Endothelial cell of umbilical vein (primary cell): ENCODE measurements around the gene FRMD4A. TPM values are rescaled to one million over a fixed set of nuclear protein-coding genes. Genes with fewer than 3 reads are reported as not detected.

Source experiments
- BruUV-seq: library from RNA; stranded (reverse); fragments of 400-500 nt; replicated peaks from 2 replicates; lab custom pipeline; 2021; lab: Mats Ljungman, UMichigan
- CTCF ChIA-PET: fragments of 300-600, 350-600 bp; sonication (Branson Sonifier 250); formaldehyde crosslinking; loops from one replicate; lab custom pipeline; 2021; ENCODE audit warnings: antibody characterized with exemption, inconsistent platforms; lab: Charles Lee
- POLR2A ChIA-PET: fragments of 300-600, 350-600 bp; sonication (Branson Sonifier 250); formaldehyde crosslinking; loops from one replicate; lab custom pipeline; 2021; ENCODE audit warnings: antibody characterized with exemption, inconsistent platforms; lab: Charles Lee
- DNase-seq: peaks from one replicate; pipeline ENCODE4 v3.0.0-alpha.2; 2011; ENCODE audit warnings: low read depth, low spot score
- FAIRE-seq: peaks from 2 replicates; lab custom pipeline; 2011; peaks lifted over from hg19 to GRCh38; lab: Jason Lieb, UNC
- H2AFZ ChIP-seq: 2 replicates; pipeline ENCODE4 v1.6.0; 2012; ENCODE audit warnings: low read depth, low read length, control low read depth, inconsistent platforms
- H3K27ac ChIP-seq: 2 replicates; pipeline ENCODE4 v1.5.1; 2011; ENCODE audit warnings: low read depth, mild to moderate bottlenecking, control low read depth, low read length, moderate library complexity; ENCODE audit not compliant: insufficient read depth
- H3K27me3 ChIP-seq, 2 experiments: 2 replicates each; pipeline versions ENCODE4 v1.6.0 to v1.6.1; 2011; ENCODE audit warnings: low read length in 2 of 2, mixed read lengths in 1 of 2; ENCODE audit not compliant: control insufficient read depth in 2 of 2, insufficient read depth in 2 of 2
- H3K36me3 ChIP-seq, 2 experiments: 2 replicates in 1 of 2; 3 replicates in 1 of 2; pipeline ENCODE4 v1.5.1; 2011; ENCODE audit warnings: low read length in 2 of 2, mild to moderate bottlenecking in 1 of 2, moderate library complexity in 1 of 2; ENCODE audit not compliant: control insufficient read depth in 2 of 2, insufficient read depth in 2 of 2; ENCODE audit errors: extremely low read depth in 1 of 2
- H3K4me1 ChIP-seq: 3 replicates; pipeline ENCODE4 v1.5.1; 2011; ENCODE audit warnings: mild to moderate bottlenecking, low read length; ENCODE audit not compliant: control insufficient read depth, insufficient read depth; ENCODE audit errors: extremely low read depth
- H3K4me2 ChIP-seq: 2 replicates; pipeline ENCODE4 v1.6.1; 2011; ENCODE audit warnings: low read length, control low read depth, mixed read lengths; ENCODE audit not compliant: insufficient read depth
- H3K4me3 ChIP-seq, 3 experiments: fragments of 200-600 bp in 1 of 3; sonication (generic), shearing (Covaris generic) in 1 of 3; replicated peaks in 1 of 3; 2 replicates each; pipeline ENCODE4 v1.5.1; 2011 to 2016; ENCODE audit warnings: control low read depth in 3 of 3, low read length in 3 of 3, mild to moderate bottlenecking in 2 of 3, inconsistent platforms in 1 of 3, low read depth in 1 of 3, moderate library complexity in 1 of 3; ENCODE audit not compliant: insufficient read depth in 1 of 3
- H3K79me2 ChIP-seq: 2 replicates; pipeline ENCODE4 v1.6.0; 2012; ENCODE audit warnings: low read length, inconsistent platforms; ENCODE audit not compliant: control insufficient read depth, insufficient read depth
- H3K9ac ChIP-seq: replicated peaks from 2 replicates; pipeline ENCODE3; 2011; ENCODE audit warnings: low read length, control low read depth; ENCODE audit not compliant: insufficient read depth; ENCODE audit errors: extremely low read depth
- H3K9me1 ChIP-seq: replicated peaks from 3 replicates; pipeline ENCODE4 v1.6.0; 2011; ENCODE audit warnings: mild to moderate bottlenecking, low read length; ENCODE audit not compliant: control insufficient read depth, insufficient read depth; ENCODE audit errors: extremely low read depth
- H3K9me3 ChIP-seq: replicated peaks from 2 replicates; pipeline ENCODE4 v1.5.1; 2012; ENCODE audit warnings: low read length, inconsistent platforms; ENCODE audit not compliant: control insufficient read depth, insufficient read depth
- H4K20me1 ChIP-seq: replicated peaks from 2 replicates; pipeline ENCODE3; 2011; ENCODE audit warnings: mild to moderate bottlenecking, low read length; ENCODE audit not compliant: control insufficient read depth, insufficient read depth; ENCODE audit errors: extremely low read depth
- EZH2 ChIP-seq: IDR thresholded peaks from 2 replicates; pipeline ENCODE4 v1.6.1; 2012; ENCODE audit warnings: borderline replicate concordance, low read depth, mild to moderate bottlenecking, moderate library complexity, low read length, inconsistent platforms; ENCODE audit not compliant: severe bottlenecking
- FOS ChIP-seq: IDR thresholded peaks from 2 replicates; pipeline ENCODE4 v1.6.1; 2011; ENCODE audit warnings: mild to moderate bottlenecking, low read length, moderate library complexity, borderline replicate concordance; ENCODE audit not compliant: insufficient read depth
- GATA2 ChIP-seq: IDR thresholded peaks from 2 replicates; pipeline ENCODE4 v1.7.0; 2011; ENCODE audit warnings: low read depth, mild to moderate bottlenecking, moderate library complexity, mixed read lengths, low read length; ENCODE audit not compliant: insufficient read length, insufficient read depth
- JUN ChIP-seq: IDR thresholded peaks from 2 replicates; pipeline ENCODE4 v1.6.1; 2011; ENCODE audit warnings: borderline replicate concordance, low read depth; ENCODE audit not compliant: insufficient read length, insufficient read depth
- MYC ChIP-seq: IDR thresholded peaks from one replicate; pipeline ENCODE4 v1.6.1; 2011; ENCODE audit warnings: mild to moderate bottlenecking, low read depth, low read length
- POLR2A ChIP-seq: IDR thresholded peaks from 2 replicates; pipeline ENCODE4 v1.6.1; 2012; ENCODE audit warnings: low read depth, mild to moderate bottlenecking, control low read depth, low read length
- POLR2AphosphoS5 ChIP-seq: IDR thresholded peaks from 2 replicates; pipeline ENCODE4 v1.6.1; 2012; ENCODE audit warnings: low read depth, mild to moderate bottlenecking, control low read depth, low read length, moderate library complexity; ENCODE audit not compliant: insufficient read depth
- dilution Hi-C: fragments of 300-500 bp; cut with MboI; formaldehyde crosslinking; loops from one replicate; pipeline ENCODE4 v1.15.0; 2019; ENCODE audit warnings: low sequenced_read_pairs; ENCODE audit not compliant: extremely low pct_ligation_motif_present
- intact Hi-C: fragments of 100-400 bp; cut with micrococcal nuclease; formaldehyde crosslinking; loops from one replicate; pipeline ENCODE4 v1.10.0; 2022
- polyA plus RNA-seq, 4 experiments: library from polyadenylated mRNA; depleted of rRNA in 3 of 4; stranded (reverse) in 3 of 4; unstranded in 1 of 4; fragments of >200 nt; gene quantifications; 2 replicates each; pipeline versions ENCODE4 v1.2.1 to v1.2.3, GENCODE V29; 2011 to 2012; ENCODE audit warnings: missing spikeins in 1 of 4
- total RNA-seq: library from RNA; stranded (reverse); gene quantifications from 2 replicates; pipeline ENCODE4 v1.2.3, GENCODE V29; 2021
- TF ChIP-seq, protein P1 (sequence below), 2 donors: IDR thresholded peaks; 1 replicate in 1 of 2; 2 replicates in 1 of 2; pipeline ENCODE4 v1.5.1; 2011; ENCODE audit warnings: low read length in 2 of 2, mild to moderate bottlenecking in 2 of 2, moderate library complexity in 2 of 2, control low read depth in 1 of 2, inconsistent platforms in 1 of 2, low read depth in 1 of 2; ENCODE audit not compliant: insufficient read depth in 1 of 2; ENCODE audit errors: extremely low read depth in 1 of 2
- TF ChIP-seq, protein P2 (sequence below): IDR thresholded peaks from 2 replicates; pipeline ENCODE4 v1.6.1; 2011; ENCODE audit not compliant: insufficient read depth, insufficient read length

Gene FRMD4A
- total and polyA plus RNA-seq, 2 donors (not counting 3 experiments of a cell fraction or from before 2014, with no cell fraction given) = 123 to 148 TPM

DNA sequence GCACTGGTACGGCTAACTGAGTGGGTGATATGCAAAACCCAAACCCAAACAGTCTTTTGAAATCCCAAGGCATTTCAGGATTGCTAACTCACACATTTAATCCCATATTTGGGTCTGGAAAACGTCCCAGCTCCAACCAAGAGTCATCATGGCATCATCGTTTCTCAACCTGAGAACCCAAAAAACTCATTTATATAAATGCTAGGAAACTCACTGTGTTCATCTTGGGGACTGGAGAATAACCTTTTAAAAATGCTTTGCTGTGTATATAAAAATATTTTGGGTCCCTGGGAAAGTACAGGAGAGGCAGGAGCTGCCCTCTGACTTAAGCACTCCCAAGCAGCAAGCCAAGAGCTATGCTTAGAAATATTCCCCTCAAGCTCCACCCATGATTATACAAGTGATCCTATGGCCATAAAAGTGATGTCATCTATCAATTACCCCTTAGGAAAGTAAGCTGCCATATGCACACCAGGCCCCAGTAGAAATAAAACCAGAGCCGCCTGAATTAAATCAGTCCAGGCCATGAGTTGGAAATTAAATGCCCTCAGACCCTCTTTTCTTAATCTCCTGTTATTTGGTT, 352.1 kb downstream of the FRMD4A start:
- Histone ChIP-seq H3K9ac (no peak overlapping the region), H3K27me3 (no peaks in the 10 kb centered on the region), H3K4me3 (no peak overlapping the region), H3K27ac (no peak overlapping the region), H2AFZ (no peak overlapping the region), H4K20me1 (no peaks in the 10 kb centered on the region), H3K4me2 (no peak overlapping the region), H3K36me3 (no peaks in the 10 kb centered on the region), H3K4me1 (peaks cover 6% of the 10 kb centered on the region), H3K79me2 (no peaks in the 10 kb centered on the region), H3K9me3 (no peaks in the 10 kb centered on the region), H3K9me1 (no peaks in the 10 kb centered on the region)
- BruUV-seq = no TSS peak
- intact Hi-C loops (no loop called here), dilution Hi-C loops (no loop called here)
- TF ChIP-seq, protein P1, sequence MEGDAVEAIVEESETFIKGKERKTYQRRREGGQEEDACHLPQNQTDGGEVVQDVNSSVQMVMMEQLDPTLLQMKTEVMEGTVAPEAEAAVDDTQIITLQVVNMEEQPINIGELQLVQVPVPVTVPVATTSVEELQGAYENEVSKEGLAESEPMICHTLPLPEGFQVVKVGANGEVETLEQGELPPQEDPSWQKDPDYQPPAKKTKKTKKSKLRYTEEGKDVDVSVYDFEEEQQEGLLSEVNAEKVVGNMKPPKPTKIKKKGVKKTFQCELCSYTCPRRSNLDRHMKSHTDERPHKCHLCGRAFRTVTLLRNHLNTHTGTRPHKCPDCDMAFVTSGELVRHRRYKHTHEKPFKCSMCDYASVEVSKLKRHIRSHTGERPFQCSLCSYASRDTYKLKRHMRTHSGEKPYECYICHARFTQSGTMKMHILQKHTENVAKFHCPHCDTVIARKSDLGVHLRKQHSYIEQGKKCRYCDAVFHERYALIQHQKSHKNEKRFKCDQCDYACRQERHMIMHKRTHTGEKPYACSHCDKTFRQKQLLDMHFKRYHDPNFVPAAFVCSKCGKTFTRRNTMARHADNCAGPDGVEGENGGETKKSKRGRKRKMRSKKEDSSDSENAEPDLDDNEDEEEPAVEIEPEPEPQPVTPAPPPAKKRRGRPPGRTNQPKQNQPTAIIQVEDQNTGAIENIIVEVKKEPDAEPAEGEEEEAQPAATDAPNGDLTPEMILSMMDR (IDR thresholded peaks at IDR 0.05; ENCODE audit: extremely low read depth in 1 of 2, insufficient read depth in 1 of 2, low read depth in 1 of 2, low read length in 2 of 2) = no peak
- no peak for TF ChIP-seq POLR2AphosphoS5
- TF ChIP-seq JUN = no peak
- no peak for TF ChIP-seq FOS
- TF ChIP-seq MYC = no peak
- no peak for TF ChIP-seq POLR2A
- no peak for TF ChIP-seq GATA2
- TF ChIP-seq EZH2 = no peak
- TF ChIP-seq, protein P2, sequence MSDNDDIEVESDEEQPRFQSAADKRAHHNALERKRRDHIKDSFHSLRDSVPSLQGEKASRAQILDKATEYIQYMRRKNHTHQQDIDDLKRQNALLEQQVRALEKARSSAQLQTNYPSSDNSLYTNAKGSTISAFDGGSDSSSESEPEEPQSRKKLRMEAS = no peak
- CTCF ChIA-PET = interaction anchor here (1.6 kb wide), 1 partner anchor 42 kb away, joined by 3 read pairs; no protein-coding TSS in a partner anchor
- DNase-seq (no peak), FAIRE-seq (no peak)
- POLR2A ChIA-PET = no interaction called here
